ENCODE data around the gene ABHD1. TPM values are rescaled to one million over a fixed set of nuclear protein-coding genes. Genes with fewer than 3 reads are reported as not detected.
"Not testable (repeated sequence)": the region's sequence is repeated elsewhere in the genome, so short reads cannot be mapped to it uniquely, and the experiment has no call there.

ABHD1 gene
- polyA plus RNA-seq, 1 donor from 2014 or later = not detected

DNA sequence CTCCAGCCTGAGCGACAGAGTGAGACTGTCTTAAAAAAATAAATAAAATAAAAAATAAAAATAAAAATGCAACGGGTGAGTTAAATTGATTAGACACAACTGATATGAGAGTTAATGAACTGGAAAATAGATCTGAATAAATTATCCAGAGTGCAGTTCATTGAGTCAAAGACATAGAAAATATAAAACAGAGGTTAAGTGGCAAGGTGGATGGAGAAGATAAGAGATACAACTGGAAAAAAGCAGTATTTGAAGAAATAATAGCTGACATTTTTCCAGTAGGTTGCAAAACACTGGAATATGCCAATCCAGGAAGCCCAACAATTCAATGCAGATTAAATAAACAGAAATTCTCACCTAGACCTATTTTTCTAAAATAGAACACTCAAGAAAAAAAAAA lies 15.4 kb upstream of the ABHD1 start:
- no peaks in the 10 kb centered on the region for H3F3A ChIP-seq (ENCODE audit: insufficient read depth, low read length, poor library complexity, severe bottlenecking)
- no peak overlapping the region for H3K4me3 ChIP-seq (ENCODE audit: low read length)
- no peaks in the 10 kb centered on the region for H3K9me3 ChIP-seq (ENCODE audit: low read length)
- no peak overlapping the region for H3K27ac ChIP-seq (ENCODE audit: low read length)
- no peaks in the 10 kb centered on the region for H3K36me3 ChIP-seq (ENCODE audit: insufficient read depth, low read length)
- no peak overlapping the region for H2AFZ ChIP-seq (ENCODE audit: low read depth, low read length)
- no peaks in the 10 kb centered on the region for H3K9me2 ChIP-seq (ENCODE audit: insufficient read depth, low read length)
- H3K4me2 ChIP-seq (ENCODE audit: low read length) = no peak overlapping the region
- no peak overlapping the region for H3K9ac ChIP-seq (ENCODE audit: low read length)
- H3K27me3 ChIP-seq (ENCODE audit: insufficient read depth, low read depth, low read length) = no peaks in the 10 kb centered on the region
- TF ChIP-seq TAF1 (IDR thresholded peaks at IDR 0.05; ENCODE audit: low read depth) (no peak), RAD21 (conservative IDR thresholded peaks at IDR 0.05) (no peak), SMC3 (conservative IDR thresholded peaks at IDR 0.05; ENCODE audit: poor library complexity) (no peak), EP300 (conservative IDR thresholded peaks at IDR 0.05; ENCODE audit: poor library complexity, severe bottlenecking) (no peak), EZH2 (IDR thresholded peaks at IDR 0.05; ENCODE audit: borderline replicate concordance, insufficient read depth, low read length, poor library complexity, severe bottlenecking) (no peak)
- H3K79me2 ChIP-seq (replicated peaks; ENCODE audit: insufficient read depth, low read length) = no peaks in the 10 kb centered on the region
- H4K20me1 ChIP-seq (ENCODE audit: insufficient read depth) = no peaks in the 10 kb centered on the region

- Histone ChIP-seq H3K9me2 (ENCODE audit: insufficient read depth, low read length) (no peaks in the 10 kb centered on the region), H3K9me3 (ENCODE audit: low read length) (no peaks in the 10 kb centered on the region), H3K4me2 (ENCODE audit: low read length) (no peak overlapping the region), H3K79me2 (replicated peaks; ENCODE audit: insufficient read depth, low read length) (no peaks in the 10 kb centered on the region), H3K4me3 (ENCODE audit: low read length) (no peak overlapping the region), H3K9ac (ENCODE audit: low read length) (no peak overlapping the region), H3K27me3 (ENCODE audit: insufficient read depth, low read depth, low read length) (no peaks in the 10 kb centered on the region), H3F3A (ENCODE audit: insufficient read depth, low read length, poor library complexity, severe bottlenecking) (no peaks in the 10 kb centered on the region), H3K27ac (ENCODE audit: low read length) (no peak overlapping the region), H3K36me3 (ENCODE audit: insufficient read depth, low read length) (no peaks in the 10 kb centered on the region), H2AFZ (ENCODE audit: low read depth, low read length) (no peak overlapping the region), H4K20me1 (ENCODE audit: insufficient read depth) (no peaks in the 10 kb centered on the region)
- no peak for TF ChIP-seq EP300 (conservative IDR thresholded peaks at IDR 0.05; ENCODE audit: poor library complexity, severe bottlenecking)
- no peak for TF ChIP-seq TAF1 (IDR thresholded peaks at IDR 0.05; ENCODE audit: low read depth)
- TF ChIP-seq MXI1 (conservative IDR thresholded peaks at IDR 0.05; ENCODE audit: poor library complexity, severe bottlenecking) = no peak
- TF ChIP-seq REST (IDR thresholded peaks at IDR 0.05; ENCODE audit: borderline replicate concordance) = no peak
- TF ChIP-seq EZH2 (IDR thresholded peaks at IDR 0.05; ENCODE audit: borderline replicate concordance, insufficient read depth, low read length, poor library complexity, severe bottlenecking) = no peak
- no peak for TF ChIP-seq SMC3 (conservative IDR thresholded peaks at IDR 0.05; ENCODE audit: poor library complexity)
- TF ChIP-seq POLR2AphosphoS5 (IDR thresholded peaks at IDR 0.05) = no peak
- TF ChIP-seq RAD21 (conservative IDR thresholded peaks at IDR 0.05) = no peak
- TF ChIP-seq, protein P1, sequence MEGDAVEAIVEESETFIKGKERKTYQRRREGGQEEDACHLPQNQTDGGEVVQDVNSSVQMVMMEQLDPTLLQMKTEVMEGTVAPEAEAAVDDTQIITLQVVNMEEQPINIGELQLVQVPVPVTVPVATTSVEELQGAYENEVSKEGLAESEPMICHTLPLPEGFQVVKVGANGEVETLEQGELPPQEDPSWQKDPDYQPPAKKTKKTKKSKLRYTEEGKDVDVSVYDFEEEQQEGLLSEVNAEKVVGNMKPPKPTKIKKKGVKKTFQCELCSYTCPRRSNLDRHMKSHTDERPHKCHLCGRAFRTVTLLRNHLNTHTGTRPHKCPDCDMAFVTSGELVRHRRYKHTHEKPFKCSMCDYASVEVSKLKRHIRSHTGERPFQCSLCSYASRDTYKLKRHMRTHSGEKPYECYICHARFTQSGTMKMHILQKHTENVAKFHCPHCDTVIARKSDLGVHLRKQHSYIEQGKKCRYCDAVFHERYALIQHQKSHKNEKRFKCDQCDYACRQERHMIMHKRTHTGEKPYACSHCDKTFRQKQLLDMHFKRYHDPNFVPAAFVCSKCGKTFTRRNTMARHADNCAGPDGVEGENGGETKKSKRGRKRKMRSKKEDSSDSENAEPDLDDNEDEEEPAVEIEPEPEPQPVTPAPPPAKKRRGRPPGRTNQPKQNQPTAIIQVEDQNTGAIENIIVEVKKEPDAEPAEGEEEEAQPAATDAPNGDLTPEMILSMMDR (IDR thresholded peaks at IDR 0.05; ENCODE audit: poor library complexity, severe bottlenecking) = no peak
Observed at GRCh38 chr2:27109083-27109482, 14.5 kb upstream of the ABHD1 start.

- not testable (repeated sequence) for H3K9me3 ChIP-seq (ENCODE audit: low read length); H3K9ac ChIP-seq (ENCODE audit: low read length); H3K9me2 ChIP-seq (ENCODE audit: insufficient read depth, low read length); H3K4me3 ChIP-seq (ENCODE audit: low read length); H4K20me1 ChIP-seq (ENCODE audit: insufficient read depth); H2AFZ ChIP-seq (ENCODE audit: low read depth, low read length); H3K36me3 ChIP-seq (ENCODE audit: insufficient read depth, low read length); H3K27ac ChIP-seq (ENCODE audit: low read length); H3K4me2 ChIP-seq (ENCODE audit: low read length); H3K79me2 ChIP-seq (replicated peaks; ENCODE audit: insufficient read depth, low read length); H3K27me3 ChIP-seq (ENCODE audit: insufficient read depth, low read depth, low read length); H3F3A ChIP-seq (ENCODE audit: insufficient read depth, low read length, poor library complexity, severe bottlenecking)
Observed at GRCh38 chr2:27110603-27111352, 12.8 kb upstream of the ABHD1 start.

GRCh38 chr2:27111392-27112078 lies 12.1 kb upstream of the ABHD1 start:
- H3K79me2 ChIP-seq (replicated peaks; ENCODE audit: insufficient read depth, low read length); H3K9ac ChIP-seq (ENCODE audit: low read length); H3K27me3 ChIP-seq (ENCODE audit: insufficient read depth, low read depth, low read length); H3K4me2 ChIP-seq (ENCODE audit: low read length); H3F3A ChIP-seq (ENCODE audit: insufficient read depth, low read length, poor library complexity, severe bottlenecking); H3K36me3 ChIP-seq (ENCODE audit: insufficient read depth, low read length); H3K9me3 ChIP-seq (ENCODE audit: low read length); H3K4me3 ChIP-seq (ENCODE audit: low read length); H4K20me1 ChIP-seq (ENCODE audit: insufficient read depth); H2AFZ ChIP-seq (ENCODE audit: low read depth, low read length); H3K9me2 ChIP-seq (ENCODE audit: insufficient read depth, low read length); H3K27ac ChIP-seq (ENCODE audit: low read length): not testable (repeated sequence)

All from neural cell (in vitro differentiated cells).